Neural progenitor cell (in vitro differentiated cells): ENCODE data around the gene ALAS1. TPM values are rescaled to one million over a fixed set of nuclear protein-coding genes. Genes with fewer than 3 reads are reported as not detected.

Experiments
- DNase-seq: peaks from one replicate; pipeline ENCODE4 v3.0.0-alpha.2; 2016; ENCODE audit warnings: low spot score
- H2AFZ ChIP-seq: fragments of 200-600 bp; sonication (generic); replicated peaks from 2 replicates; pipeline ENCODE4 v1.6.1; 2016; ENCODE audit warnings: antibody characterized with exemption
- H3F3A ChIP-seq: fragments of 200-600 bp; sonication (generic); 2 replicates; pipeline ENCODE4 v1.6.1; 2016; ENCODE audit warnings: antibody characterized with exemption, low read depth
- H3K27ac ChIP-seq: fragments of 200-600 bp; sonication (generic); 2 replicates; pipeline ENCODE4 v1.5.1; 2016; ENCODE audit warnings: mild to moderate bottlenecking
- H3K27me3 ChIP-seq: fragments of 200-600 bp; sonication (generic); 2 replicates; pipeline ENCODE4 v1.6.1; 2016; ENCODE audit warnings: mild to moderate bottlenecking, moderate library complexity
- H3K36me3 ChIP-seq: fragments of 200-600 bp; sonication (generic); 2 replicates; pipeline ENCODE4 v1.5.1; 2016
- H3K4me1 ChIP-seq: fragments of 200-600 bp; sonication (generic); 2 replicates; pipeline ENCODE4 v1.6.1; 2016; ENCODE audit warnings: mixed run types
- H3K4me2 ChIP-seq: fragments of 200-600 bp; sonication (generic); 2 replicates; pipeline ENCODE4 v1.6.1; 2016
- H3K4me3 ChIP-seq: fragments of 200-600 bp; sonication (generic); 2 replicates; pipeline ENCODE4 v1.5.1; 2016
- H3K79me2 ChIP-seq: fragments of 200-600 bp; sonication (generic); 2 replicates; pipeline ENCODE4 v1.6.1; 2016; ENCODE audit warnings: low read depth
- H3K9ac ChIP-seq: fragments of 200-600 bp; sonication (generic); 2 replicates; pipeline ENCODE4 v1.6.1; 2016
- H3K9me3 ChIP-seq: fragments of 200-600 bp; sonication (generic); 2 replicates; pipeline ENCODE4 v1.5.1; 2016; ENCODE audit warnings: low read depth
- H4K20me1 ChIP-seq: fragments of 200-600 bp; sonication (generic); 2 replicates; pipeline ENCODE4 v1.6.1; 2016; ENCODE audit warnings: low read depth
- H3K27ac Mint-ChIP-seq: 3 replicates; pipeline ENCODE4 v1.8.0; 2021; ENCODE audit warnings: mixed read lengths
- H3K27me3 Mint-ChIP-seq: 2 replicates; pipeline ENCODE4 v1.8.0; 2022; ENCODE audit warnings: low read depth, mild to moderate bottlenecking, inconsistent platforms, moderate library complexity, mixed read lengths; ENCODE audit not compliant: insufficient read depth
- H3K36me3 Mint-ChIP-seq: 3 replicates; pipeline ENCODE4 v1.8.0; 2021; ENCODE audit warnings: mixed read lengths
- H3K4me1 Mint-ChIP-seq: 3 replicates; pipeline ENCODE4 v1.8.0; 2021; ENCODE audit warnings: mixed read lengths
- H3K4me3 Mint-ChIP-seq: 3 replicates; pipeline ENCODE4 v1.8.0; 2021; ENCODE audit warnings: mild to moderate bottlenecking, moderate library complexity, mixed read lengths
- H3K9me3 Mint-ChIP-seq: 3 replicates; pipeline ENCODE4 v1.8.0; 2020; ENCODE audit warnings: mixed read lengths
- EZH2 ChIP-seq: fragments of 200-600 bp; sonication (generic); IDR thresholded peaks from 2 replicates; pipeline ENCODE4 v1.6.1; 2017; ENCODE audit warnings: antibody characterized with exemption, mild to moderate bottlenecking, moderate library complexity
- EZH2phosphoT487 ChIP-seq: fragments of 200-600 bp; sonication (generic); IDR thresholded peaks from 2 replicates; pipeline ENCODE4 v1.6.1; 2017; ENCODE audit warnings: antibody characterized with exemption
- total RNA-seq: library from RNA; depleted of rRNA; stranded (reverse); fragments of >200 nt; gene quantifications from 2 replicates; pipeline ENCODE4 v1.2.3, GENCODE V29; 2015; ENCODE audit warnings: low replicate concordance
- TF ChIP-seq, protein P1 (sequence below): fragments of 200-600 bp; sonication (generic); IDR thresholded peaks from 2 replicates; pipeline ENCODE4 v1.5.1; 2017; ENCODE audit warnings: antibody characterized with exemption, mild to moderate bottlenecking

ALAS1 gene
- total RNA-seq, 1 donor from 2014 or later = 35.0 TPM

DNA sequence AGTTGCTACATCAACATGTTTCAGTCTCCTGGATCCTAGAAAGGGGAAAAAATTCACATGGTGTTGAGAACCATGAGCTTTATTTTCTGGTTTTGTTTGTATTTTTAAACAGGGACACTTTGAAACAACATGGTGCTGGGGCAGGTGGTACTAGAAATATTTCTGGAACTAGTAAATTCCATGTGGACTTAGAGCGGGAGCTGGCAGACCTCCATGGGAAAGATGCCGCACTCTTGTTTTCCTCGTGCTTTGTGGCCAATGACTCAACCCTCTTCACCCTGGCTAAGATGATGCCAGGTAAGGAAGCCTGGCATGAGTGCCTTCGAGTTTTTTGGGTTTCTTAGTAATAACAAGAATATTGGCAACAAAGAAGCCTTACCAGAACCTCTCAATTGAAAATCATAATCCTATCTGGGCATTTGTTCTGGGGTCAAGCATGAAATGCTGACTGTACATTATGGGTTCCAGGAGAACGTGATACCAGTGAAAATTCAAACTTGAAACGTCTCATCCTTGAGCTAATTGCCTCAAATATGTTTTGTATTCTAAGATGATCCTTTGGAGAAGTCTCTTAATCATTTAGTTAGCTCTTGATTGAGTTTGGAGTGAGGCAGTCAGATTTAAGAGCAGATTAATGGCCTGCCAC lies 7.9 kb downstream of the ALAS1 start:
- H3K4me2 ChIP-seq = no peak overlapping the region
- no peak overlapping the region for H3K4me3 Mint-ChIP-seq
- no peak overlapping the region for H3K27ac Mint-ChIP-seq
- H3F3A ChIP-seq = no peaks in the 10 kb centered on the region
- H3K36me3 Mint-ChIP-seq = peaks cover 42% of the 10 kb centered on the region
- H3K4me1 ChIP-seq = no peaks in the 10 kb centered on the region
- no peak overlapping the region for H3K27ac ChIP-seq
- H3K4me3 ChIP-seq = no peak overlapping the region
- TF ChIP-seq EZH2phosphoT487 = no peak
- TF ChIP-seq EZH2 = no peak
- TF ChIP-seq, protein P1, sequence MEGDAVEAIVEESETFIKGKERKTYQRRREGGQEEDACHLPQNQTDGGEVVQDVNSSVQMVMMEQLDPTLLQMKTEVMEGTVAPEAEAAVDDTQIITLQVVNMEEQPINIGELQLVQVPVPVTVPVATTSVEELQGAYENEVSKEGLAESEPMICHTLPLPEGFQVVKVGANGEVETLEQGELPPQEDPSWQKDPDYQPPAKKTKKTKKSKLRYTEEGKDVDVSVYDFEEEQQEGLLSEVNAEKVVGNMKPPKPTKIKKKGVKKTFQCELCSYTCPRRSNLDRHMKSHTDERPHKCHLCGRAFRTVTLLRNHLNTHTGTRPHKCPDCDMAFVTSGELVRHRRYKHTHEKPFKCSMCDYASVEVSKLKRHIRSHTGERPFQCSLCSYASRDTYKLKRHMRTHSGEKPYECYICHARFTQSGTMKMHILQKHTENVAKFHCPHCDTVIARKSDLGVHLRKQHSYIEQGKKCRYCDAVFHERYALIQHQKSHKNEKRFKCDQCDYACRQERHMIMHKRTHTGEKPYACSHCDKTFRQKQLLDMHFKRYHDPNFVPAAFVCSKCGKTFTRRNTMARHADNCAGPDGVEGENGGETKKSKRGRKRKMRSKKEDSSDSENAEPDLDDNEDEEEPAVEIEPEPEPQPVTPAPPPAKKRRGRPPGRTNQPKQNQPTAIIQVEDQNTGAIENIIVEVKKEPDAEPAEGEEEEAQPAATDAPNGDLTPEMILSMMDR = no peak
- no peaks in the 10 kb centered on the region for H3K9me3 ChIP-seq
- H3K4me1 Mint-ChIP-seq = no peaks in the 10 kb centered on the region
- no peak overlapping the region for H2AFZ ChIP-seq
- H3K79me2 ChIP-seq = no peaks in the 10 kb centered on the region
- H3K36me3 ChIP-seq = peaks cover 19% of the 10 kb centered on the region
- H3K27me3 Mint-ChIP-seq = no peaks in the 10 kb centered on the region
- no peaks in the 10 kb centered on the region for H3K27me3 ChIP-seq
- H4K20me1 ChIP-seq = no peaks in the 10 kb centered on the region
- no peak overlapping the region for H3K9ac ChIP-seq
- no peaks in the 10 kb centered on the region for H3K9me3 Mint-ChIP-seq
- no peak for DNase-seq

GRCh38 chr3:52208556-52208955 lies 10.6 kb downstream of the ALAS1 start:
- DNase-seq = no peak
- TF ChIP-seq, protein P1 = no peak
- TF ChIP-seq EZH2phosphoT487 (no peak), EZH2 (no peak)
- H3K4me3 ChIP-seq = no peak overlapping the region
- H3K27ac Mint-ChIP-seq = no peak overlapping the region
- H3K27me3 Mint-ChIP-seq = no peaks in the 10 kb centered on the region
- H3K9ac ChIP-seq = no peak overlapping the region
- H2AFZ ChIP-seq = no peak overlapping the region
- no peak overlapping the region for H3K27ac ChIP-seq
- peaks cover 48% of the 10 kb centered on the region for H3K36me3 Mint-ChIP-seq
- H3K9me3 ChIP-seq = no peaks in the 10 kb centered on the region
- H3K27me3 ChIP-seq = no peaks in the 10 kb centered on the region
- no peaks in the 10 kb centered on the region for H4K20me1 ChIP-seq
- no peak overlapping the region for H3K4me3 Mint-ChIP-seq
- H3K9me3 Mint-ChIP-seq = no peaks in the 10 kb centered on the region
- no peaks in the 10 kb centered on the region for H3K4me1 Mint-ChIP-seq
- H3K36me3 ChIP-seq = peaks cover 14% of the 10 kb centered on the region
- H3F3A ChIP-seq = no peaks in the 10 kb centered on the region
- no peaks in the 10 kb centered on the region for H3K4me1 ChIP-seq
- no peak overlapping the region for H3K4me2 ChIP-seq
- no peaks in the 10 kb centered on the region for H3K79me2 ChIP-seq

DNA sequence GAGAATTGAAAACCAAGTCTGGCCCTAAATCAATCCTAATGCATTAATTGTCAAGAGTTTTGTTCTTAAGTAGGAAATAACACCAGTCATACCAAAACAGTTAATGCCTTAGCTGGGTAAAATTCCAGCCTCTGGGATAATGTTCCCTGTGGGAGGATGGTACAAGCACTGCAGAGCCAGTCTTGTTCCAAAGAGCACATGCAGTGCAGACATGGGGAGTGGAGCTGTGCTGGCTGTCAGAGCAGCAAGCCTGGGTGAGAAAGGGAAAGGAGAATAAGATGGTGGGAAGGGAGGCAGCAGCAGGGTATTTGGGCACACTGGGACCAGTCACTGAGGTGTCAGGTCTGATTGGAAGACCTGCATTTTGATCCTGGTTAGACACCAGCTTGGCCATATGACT lies 12.1 kb downstream of the ALAS1 start:
- Histone ChIP-seq H3K4me3 (no peak overlapping the region), H3K79me2 (no peaks in the 10 kb centered on the region), H3K27me3 (no peaks in the 10 kb centered on the region), H3F3A (no peaks in the 10 kb centered on the region), H3K27ac (no peak overlapping the region), H3K4me2 (no peak overlapping the region), H3K36me3 (peaks cover 14% of the 10 kb centered on the region), H3K9ac (no peak overlapping the region), H2AFZ (no peak overlapping the region), H3K4me1 (no peaks in the 10 kb centered on the region), H4K20me1 (no peaks in the 10 kb centered on the region), H3K9me3 (no peaks in the 10 kb centered on the region)
- no peak for DNase-seq
- no peaks in the 10 kb centered on the region for H3K4me1 Mint-ChIP-seq
- peaks cover 48% of the 10 kb centered on the region for H3K36me3 Mint-ChIP-seq
- no peaks in the 10 kb centered on the region for H3K9me3 Mint-ChIP-seq
- H3K4me3 Mint-ChIP-seq = no peak overlapping the region
- H3K27me3 Mint-ChIP-seq = peaks cover 3% of the 10 kb centered on the region
- no peak overlapping the region for H3K27ac Mint-ChIP-seq
- TF ChIP-seq EZH2 = no peak
- no peak for TF ChIP-seq EZH2phosphoT487
- TF ChIP-seq, protein P1 = no peak
